H9 (cell line): ENCODE data around the gene TAF12. TPM values are rescaled to one million over a fixed set of nuclear protein-coding genes. Genes with fewer than 3 reads are reported as not detected.
A peak's percentile ranks its signal among the peaks of the same experiment; 100 is the strongest.
"Not testable (repeated sequence)": the region's sequence is repeated elsewhere in the genome, so short reads cannot be mapped to it uniquely, and the experiment has no call there.

Experiments
- DNase-seq: peaks from one replicate; pipeline ENCODE4 v3.0.0-alpha.2; 2017
- H2AFZ ChIP-seq: one replicate; pipeline ENCODE4 v1.6.1; 2013; ENCODE audit warnings: mild to moderate bottlenecking, low read length, control low read depth, moderate library complexity
- H2AK5ac ChIP-seq: 2 replicates; pipeline ENCODE4 v1.6.1; 2013; ENCODE audit warnings: low read length, control low read depth, mixed read lengths; ENCODE audit not compliant: insufficient read length
- H2BK120ac ChIP-seq: one replicate; pipeline ENCODE4 v1.6.1; 2013; ENCODE audit warnings: low read depth, mild to moderate bottlenecking, low read length, control low read depth, inconsistent platforms; ENCODE audit not compliant: poor library complexity, severe bottlenecking
- H2BK12ac ChIP-seq: 2 replicates; pipeline ENCODE4 v1.6.1; 2013; ENCODE audit warnings: low read length, control low read depth, mixed read lengths, low read depth; ENCODE audit not compliant: insufficient read length
- H2BK15ac ChIP-seq: 2 replicates; pipeline ENCODE4 v1.6.1; 2013; ENCODE audit warnings: low read depth, low read length, control low read depth
- H2BK20ac ChIP-seq: one replicate; pipeline ENCODE4 v1.6.1; 2013; ENCODE audit warnings: low read depth, mild to moderate bottlenecking, low read length, control low read depth, inconsistent platforms; ENCODE audit not compliant: poor library complexity, severe bottlenecking
- H2BK5ac ChIP-seq: 2 replicates; pipeline ENCODE4 v1.6.1; 2013; ENCODE audit warnings: low read length, control low read depth, mixed read lengths; ENCODE audit not compliant: insufficient read length
- H3K14ac ChIP-seq: 2 replicates; pipeline ENCODE4 v1.6.1; 2013; ENCODE audit warnings: low read length, control low read depth; ENCODE audit not compliant: insufficient read depth
- H3K18ac ChIP-seq: 2 replicates; pipeline ENCODE4 v1.6.1; 2013; ENCODE audit warnings: low read depth, mild to moderate bottlenecking, mixed read lengths, low read length, control low read depth; ENCODE audit not compliant: insufficient read length
- H3K23ac ChIP-seq: 2 replicates; pipeline ENCODE4 v1.6.1; 2013; ENCODE audit warnings: low read length, control low read depth, mixed read lengths, low read depth; ENCODE audit not compliant: insufficient read length
- H3K23me2 ChIP-seq: 2 replicates; pipeline ENCODE4 v1.6.1; 2013; ENCODE audit warnings: low read depth, mild to moderate bottlenecking, mixed read lengths, low read length, control low read depth; ENCODE audit not compliant: insufficient read length, poor library complexity, severe bottlenecking
- H3K27ac ChIP-seq: 2 replicates; pipeline ENCODE4 v1.5.1; 2013; ENCODE audit warnings: low read length, control low read depth, mixed read lengths, low read depth; ENCODE audit not compliant: insufficient read length
- H3K27me3 ChIP-seq: 2 replicates; pipeline ENCODE4 v1.6.1; 2013; ENCODE audit warnings: low read length, control low read depth, inconsistent platforms; ENCODE audit not compliant: insufficient read depth
- H3K4ac ChIP-seq: 2 replicates; pipeline ENCODE4 v1.6.1; 2013; ENCODE audit warnings: low read depth, mild to moderate bottlenecking, control low read depth, inconsistent platforms, low read length, moderate library complexity
- H3K4me1 ChIP-seq: 2 replicates; pipeline ENCODE4 v1.6.1; 2013; ENCODE audit warnings: low read length, control low read depth, inconsistent platforms; ENCODE audit not compliant: insufficient read depth
- H3K4me2 ChIP-seq: 2 replicates; pipeline ENCODE4 v1.6.1; 2013; ENCODE audit warnings: low read length, control low read depth, mixed read lengths; ENCODE audit not compliant: insufficient read length, insufficient read depth
- H3K56ac ChIP-seq: 2 replicates; pipeline ENCODE4 v1.6.1; 2013; ENCODE audit warnings: low read depth, mild to moderate bottlenecking, mixed read lengths, low read length, control low read depth; ENCODE audit not compliant: insufficient read length
- H3K79me1 ChIP-seq: 2 replicates; pipeline ENCODE4 v1.6.1; 2013; ENCODE audit warnings: low read depth, mild to moderate bottlenecking, moderate library complexity, low read length, control low read depth, inconsistent platforms; ENCODE audit not compliant: insufficient read depth, poor library complexity, severe bottlenecking
- H3K79me2 ChIP-seq: 2 replicates; pipeline ENCODE4 v1.6.1; 2013; ENCODE audit warnings: low read length, control low read depth, inconsistent platforms; ENCODE audit not compliant: insufficient read depth
- H3K9ac ChIP-seq: 2 replicates; pipeline ENCODE4 v1.6.1; 2013; ENCODE audit warnings: low read length, control low read depth, mixed read lengths; ENCODE audit not compliant: insufficient read length; ENCODE audit errors: extremely low read depth
- H3K9me3 ChIP-seq: one replicate; pipeline ENCODE4 v1.6.1; 2013; ENCODE audit warnings: low read depth, low read length, inconsistent platforms; ENCODE audit not compliant: control insufficient read depth
- H3T11ph ChIP-seq: one replicate; pipeline ENCODE4 v1.6.1; 2013; ENCODE audit warnings: mild to moderate bottlenecking, low read length, control low read depth, inconsistent platforms
- H4K20me1 ChIP-seq: one replicate; pipeline ENCODE4 v1.6.1; 2013; ENCODE audit not compliant: control insufficient read depth, insufficient read length, insufficient read depth
- H4K5ac ChIP-seq: 2 replicates; pipeline ENCODE4 v1.6.1; 2013; ENCODE audit warnings: low read depth, mild to moderate bottlenecking, mixed read lengths, low read length, control low read depth; ENCODE audit not compliant: insufficient read length
- H4K8ac ChIP-seq: replicated peaks from 2 replicates; pipeline ENCODE4 v1.6.1; 2013; ENCODE audit warnings: low read length, control low read depth, mixed read lengths, low read depth; ENCODE audit not compliant: insufficient read length
- H4K91ac ChIP-seq: 2 replicates; pipeline ENCODE4 v1.6.1; 2013; ENCODE audit warnings: low read depth, mild to moderate bottlenecking, moderate library complexity, mixed read lengths, low read length, control low read depth; ENCODE audit not compliant: insufficient read length
- H3K27ac Mint-ChIP-seq, 3 experiments: 2 replicates in 2 of 3; 3 replicates in 1 of 3; pipeline ENCODE4 v1.8.0; 2020 to 2021; ENCODE audit warnings: mixed read lengths in 3 of 3, mild to moderate bottlenecking in 1 of 3, moderate library complexity in 1 of 3
- H3K27me3 Mint-ChIP-seq: 2 replicates; pipeline ENCODE4 v1.8.0; 2021; ENCODE audit warnings: low read depth, mild to moderate bottlenecking, moderate library complexity, mixed read lengths
- H3K36me3 Mint-ChIP-seq, 3 experiments: 2 replicates in 2 of 3; 3 replicates in 1 of 3; pipeline ENCODE4 v1.8.0; 2020 to 2021; ENCODE audit warnings: low read depth in 3 of 3, mixed read lengths in 3 of 3; ENCODE audit not compliant: insufficient read depth in 1 of 3
- H3K4me1 Mint-ChIP-seq, 2 experiments: 2 replicates each; pipeline ENCODE4 v1.8.0; 2020; ENCODE audit warnings: mixed read lengths in 2 of 2
- H3K4me3 Mint-ChIP-seq, 2 experiments: 2 replicates in 1 of 2; 3 replicates in 1 of 2; pipeline ENCODE4 v1.8.0; 2020 to 2021; ENCODE audit warnings: mild to moderate bottlenecking in 2 of 2, mixed read lengths in 2 of 2, moderate library complexity in 1 of 2
- H3K9me3 Mint-ChIP-seq, 2 experiments: 2 replicates in 1 of 2; 3 replicates in 1 of 2; pipeline ENCODE4 v1.8.0; 2020; ENCODE audit warnings: mild to moderate bottlenecking in 2 of 2, mixed read lengths in 2 of 2, moderate library complexity in 1 of 2
- WGBS: extraction: QIAGEN DNeasy Blood & Tissue Kit; methylation state at CpG from one replicate; pipeline ENCODE4 v1.1.7; 2013; ENCODE audit warnings: missing lambda C conversion rate, low lambda C conversion rate, mixed read lengths; ENCODE audit not compliant: insufficient read length; ENCODE audit errors: extremely low coverage; 5-methylcytosine and 5-hydroxymethylcytosine counted together
- total RNA-seq: library from RNA; stranded (reverse); gene quantifications from 2 replicates; pipeline ENCODE4 v1.2.1, GENCODE V29; 2021
- TF ChIP-seq, protein P1 (sequence below): fragments of 200-600 bp; sonication (generic); conservative IDR thresholded peaks from 3 replicates; pipeline ENCODE4 v1.8.0; 2021; ENCODE audit warnings: antibody characterized with exemption, mild to moderate bottlenecking

TAF12 gene
- total RNA-seq, 1 experiment from 2014 or later, result 22.1 TPM

DNA sequence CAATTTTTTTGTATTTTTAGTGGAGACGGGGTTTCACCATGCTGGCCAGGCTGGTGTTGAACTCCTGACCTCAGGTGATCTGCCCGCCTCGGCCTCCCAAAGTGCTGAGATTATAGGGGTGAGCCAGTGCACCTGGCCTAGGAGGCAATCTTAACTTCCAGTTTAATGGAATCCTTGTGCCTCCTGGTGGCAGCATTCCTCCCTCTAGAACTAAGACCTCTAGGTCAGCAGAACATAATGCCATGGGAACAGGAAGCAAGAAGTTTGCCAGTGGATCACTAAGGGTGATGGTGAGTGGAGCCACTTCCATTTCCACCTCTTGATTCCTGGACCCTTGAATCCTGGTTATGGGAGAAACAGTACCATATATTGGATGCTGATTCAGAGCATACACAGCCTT lies 11.0 kb upstream of the TAF12 start:
- H3K27ac Mint-ChIP-seq, H3K79me2 ChIP-seq, H3K9me3 ChIP-seq, H2BK5ac ChIP-seq, H2AFZ ChIP-seq, H3K9me3 Mint-ChIP-seq, H3K4ac ChIP-seq, H3T11ph ChIP-seq, H3K36me3 Mint-ChIP-seq, H3K23ac ChIP-seq, H3K4me1 ChIP-seq, H4K20me1 ChIP-seq, H3K27me3 ChIP-seq, H3K27ac ChIP-seq, H4K91ac ChIP-seq, H3K4me3 Mint-ChIP-seq, H2BK20ac ChIP-seq, H3K27me3 Mint-ChIP-seq, H2AK5ac ChIP-seq, H3K9ac ChIP-seq, H2BK12ac ChIP-seq, H3K18ac ChIP-seq, H3K79me1 ChIP-seq, H3K4me2 ChIP-seq, H2BK120ac ChIP-seq, H3K23me2 ChIP-seq, H2BK15ac ChIP-seq, H3K14ac ChIP-seq, H4K5ac ChIP-seq, H4K8ac ChIP-seq, H3K56ac ChIP-seq, H3K4me1 Mint-ChIP-seq: not testable (repeated sequence)
- TF ChIP-seq, protein P1, sequence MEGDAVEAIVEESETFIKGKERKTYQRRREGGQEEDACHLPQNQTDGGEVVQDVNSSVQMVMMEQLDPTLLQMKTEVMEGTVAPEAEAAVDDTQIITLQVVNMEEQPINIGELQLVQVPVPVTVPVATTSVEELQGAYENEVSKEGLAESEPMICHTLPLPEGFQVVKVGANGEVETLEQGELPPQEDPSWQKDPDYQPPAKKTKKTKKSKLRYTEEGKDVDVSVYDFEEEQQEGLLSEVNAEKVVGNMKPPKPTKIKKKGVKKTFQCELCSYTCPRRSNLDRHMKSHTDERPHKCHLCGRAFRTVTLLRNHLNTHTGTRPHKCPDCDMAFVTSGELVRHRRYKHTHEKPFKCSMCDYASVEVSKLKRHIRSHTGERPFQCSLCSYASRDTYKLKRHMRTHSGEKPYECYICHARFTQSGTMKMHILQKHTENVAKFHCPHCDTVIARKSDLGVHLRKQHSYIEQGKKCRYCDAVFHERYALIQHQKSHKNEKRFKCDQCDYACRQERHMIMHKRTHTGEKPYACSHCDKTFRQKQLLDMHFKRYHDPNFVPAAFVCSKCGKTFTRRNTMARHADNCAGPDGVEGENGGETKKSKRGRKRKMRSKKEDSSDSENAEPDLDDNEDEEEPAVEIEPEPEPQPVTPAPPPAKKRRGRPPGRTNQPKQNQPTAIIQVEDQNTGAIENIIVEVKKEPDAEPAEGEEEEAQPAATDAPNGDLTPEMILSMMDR, result peak; percentile 62
- WGBS, result no CpG with 5 or more reads among the region's 3 CpGs
- peak; percentile 66 for DNase-seq

DNA sequence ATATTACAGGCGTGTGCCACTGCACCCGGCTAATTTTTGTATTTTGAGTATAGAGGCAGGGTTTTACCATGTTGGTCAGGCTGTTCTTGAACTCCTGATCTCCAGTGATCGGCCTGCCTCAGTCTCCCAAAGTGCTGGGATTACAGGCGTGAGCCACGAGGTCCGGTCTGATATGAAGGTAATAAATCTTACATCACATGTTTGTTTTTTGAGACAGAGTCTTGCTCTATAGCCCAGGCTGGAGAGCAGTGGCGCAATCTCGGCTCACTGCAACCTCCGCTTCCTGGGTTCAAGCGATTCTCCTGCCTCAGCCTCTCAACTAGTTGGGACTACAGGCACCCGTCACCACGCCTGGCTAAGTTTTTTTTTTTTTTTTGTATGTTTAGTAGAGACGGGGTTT lies 10.2 kb upstream of the TAF12 start:
- H4K5ac ChIP-seq, H4K8ac ChIP-seq, H3K18ac ChIP-seq, H3K36me3 Mint-ChIP-seq, H2AFZ ChIP-seq, H2BK12ac ChIP-seq, H3K9me3 ChIP-seq, H4K91ac ChIP-seq, H2BK5ac ChIP-seq, H3K4me3 Mint-ChIP-seq, H3K79me1 ChIP-seq, H3K23ac ChIP-seq, H2BK15ac ChIP-seq, H3K23me2 ChIP-seq, H2BK120ac ChIP-seq, H3K27me3 Mint-ChIP-seq, H3K9ac ChIP-seq, H3K4me1 Mint-ChIP-seq, H3K4me1 ChIP-seq, H3K4me2 ChIP-seq, H3K14ac ChIP-seq, H2AK5ac ChIP-seq, H3K9me3 Mint-ChIP-seq, H3T11ph ChIP-seq, H3K27ac Mint-ChIP-seq, H4K20me1 ChIP-seq, H3K27me3 ChIP-seq, H2BK20ac ChIP-seq, H3K4ac ChIP-seq, H3K27ac ChIP-seq, DNase-seq, H3K79me2 ChIP-seq, H3K56ac ChIP-seq: not testable (repeated sequence)
- no CpG with 5 or more reads among the region's 13 CpGs for WGBS
